Right lobe of liver (tissue), 6 donors: ENCODE data around the gene RPL29. TPM values are rescaled to one million over a fixed set of nuclear protein-coding genes. Genes with fewer than 3 reads are reported as not detected.
A peak's percentile ranks its signal among the peaks of the same experiment; 100 is the strongest.

ENCODE experiments used
- ATAC-seq, 4 donors: fragments of 200-7000 bp; cut with Tn5 transposase; one replicate each; pipeline ENCODE4 v1.9.1; 2020; ENCODE audit warnings: mild to moderate bottlenecking in 4 of 4, moderate library complexity in 4 of 4
- DNase-seq, 3 donors: peaks; one replicate each; pipeline ENCODE4 v3.0.0-alpha.2; 2020
- H3K27ac ChIP-seq, 3 donors: fragments of 200-600 bp; one replicate each; pipeline ENCODE4 v1.8.0; 2022
- H3K27me3 ChIP-seq, 2 donors: fragments of 200-600 bp; one replicate each; pipeline ENCODE4 v1.8.0; 2022
- H3K36me3 ChIP-seq, 4 donors: fragments of 200-600 bp; sonication (generic) in 1 of 4; one replicate each; pipeline versions ENCODE4 v1.5.1 to v1.8.0; 2017 to 2022; ENCODE audit warnings: control low read depth in 1 of 4
- H3K4me1 ChIP-seq, 4 donors: fragments of 200-600 bp; sonication (generic) in 1 of 4; one replicate each; pipeline versions ENCODE4 v1.5.1 to v1.8.0; 2017 to 2022; ENCODE audit warnings: control low read depth in 1 of 4
- H3K4me3 ChIP-seq, 3 donors: fragments of 200-600 bp; one replicate each; pipeline ENCODE4 v1.8.0; 2022
- H3K9me3 ChIP-seq, 4 donors: fragments of 200-600 bp; sonication (generic) in 1 of 4; one replicate each; pipeline versions ENCODE4 v1.5.1 to v1.8.0; 2017 to 2022; ENCODE audit warnings: control low read depth in 1 of 4
- CTCF ChIP-seq, 4 donors: fragments of 200-600 bp in 3 of 4; fragments of 450-650 bp in 1 of 4; IDR thresholded peaks; one replicate each; pipeline versions ENCODE4 v1.5.1 to v1.8.0; 2016 to 2022; ENCODE audit warnings: antibody characterized with exemption in 4 of 4, mild to moderate bottlenecking in 2 of 4
- POLR2A ChIP-seq: fragments of 450-650 bp; IDR thresholded peaks from one replicate; pipeline ENCODE4 v1.6.1; 2017; ENCODE audit warnings: antibody characterized with exemption, mild to moderate bottlenecking
- WGBS: methylation state at CpG from one replicate; pipeline ENCODE4 v1.1.6; 2018; ENCODE audit warnings: low coverage, low lambda C conversion rate; ENCODE audit not compliant: insufficient coverage; ENCODE audit errors: missing lambda C conversion rate; 5-methylcytosine and 5-hydroxymethylcytosine counted together
- intact Hi-C, 2 donors: fragments of 100-400 bp; cut with DNase I; formaldehyde crosslinking; loops; one replicate each; pipeline versions ENCODE4 v1.11.2 to v1.14.1; 2022
- total RNA-seq, 6 experiments: library from RNA; depleted of rRNA in 2 of 6; stranded (reverse); fragments of >200 nt in 2 of 6; fragmentation: NEBNext Ultra II Directional in 3 of 6; extraction: Animal tissue kit (Norgen Biotek cat#: 25700) in 3 of 6; gene quantifications; one replicate each; pipeline versions ENCODE4 v1.1.0 to v1.2.4, GENCODE V29; 2016 to 2023
- donor health status: DM: no; HTN: yes; CAD: no.
- donor health status: DM: no; HTN: no; CAD: no.
- donor health status: DM: no; HTN: no; CAD: no.
- donor health status: DM: no; HTN: yes; CAD: no.
- donor health status: DM: no; HTN: yes; CAD: no.

The RPL29 gene
- total RNA-seq, 6 experiments from 2014 or later = 396 to 971 (median 447) TPM

- DNase-seq = no peak
- WGBS = 72% methylated on average over 5 of the region's 10 CpGs
- no peaks in the 10 kb centered on the region for H3K9me3 ChIP-seq
- no peak for ATAC-seq
- intact Hi-C loops = no loop called here
- no peaks in the 10 kb centered on the region for H3K27me3 ChIP-seq
- no peaks in the 10 kb centered on the region for H3K36me3 ChIP-seq
- H3K4me3 ChIP-seq = no peak overlapping the region
- peaks cover 0 to 8% (median 0%) of the 10 kb centered on the region in 4 donors for H3K4me1 ChIP-seq
- TF ChIP-seq POLR2A (no peak), CTCF (IDR thresholded peaks at IDR 0.05) (no peak)
- no peak overlapping the region for H3K27ac ChIP-seq
These were observed 45.5 kb upstream of the RPL29 start for GRCh38 chr3:52041118-52041731.

- DNase-seq = no peak
- no peak for ATAC-seq
- Histone ChIP-seq H3K27me3 (no peaks in the 10 kb centered on the region), H3K4me1 (peaks cover 0 to 8% (median 0%) of the 10 kb centered on the region in 4 donors), H3K9me3 (no peaks in the 10 kb centered on the region), H3K36me3 (no peaks in the 10 kb centered on the region), H3K27ac (no peak overlapping the region), H3K4me3 (no peak overlapping the region)
- TF ChIP-seq POLR2A (no peak), CTCF (IDR thresholded peaks at IDR 0.05) (no peak)
- 80% methylated on average over 3 of the region's 8 CpGs for WGBS
- intact Hi-C loops = no loop called here
These were observed 44.9 kb upstream of the RPL29 start for GRCh38 chr3:52040600-52040999.

- Histone ChIP-seq H3K36me3 (no peaks in the 10 kb centered on the region), H3K4me1 (peaks cover 0 to 8% (median 0%) of the 10 kb centered on the region in 4 donors), H3K4me3 (no peak overlapping the region), H3K9me3 (no peaks in the 10 kb centered on the region), H3K27ac (no peak overlapping the region), H3K27me3 (no peaks in the 10 kb centered on the region)
- WGBS = 36% methylated on average over 8 of the region's 17 CpGs
- TF ChIP-seq CTCF (IDR thresholded peaks at IDR 0.05) (no peak), POLR2A (no peak)
- DNase-seq = peak; percentile 79 to 88 (median 86)
- intact Hi-C loops = no loop called here
- ATAC-seq = peak; percentile 77 to 93 (median 88)
These were observed 44.2 kb upstream of the RPL29 start for GRCh38 chr3:52039846-52040245.

- no peak for TF ChIP-seq CTCF (IDR thresholded peaks at IDR 0.05)
- no peak for TF ChIP-seq POLR2A
- WGBS = 40% methylated on average over 1 of the region's 4 CpGs
- Histone ChIP-seq H3K27ac (no peak overlapping the region), H3K4me3 (no peak overlapping the region), H3K4me1 (peaks cover 0 to 9% (median 0%) of the 10 kb centered on the region in 4 donors), H3K27me3 (no peaks in the 10 kb centered on the region), H3K36me3 (no peaks in the 10 kb centered on the region), H3K9me3 (no peaks in the 10 kb centered on the region)
- ATAC-seq = no peak
- no peak for DNase-seq
- intact Hi-C loops = no loop called here
These were observed 43.7 kb upstream of the RPL29 start for GRCh38 chr3:52039426-52039825.
